Upper lobe of left lung (tissue), 6 donors: ENCODE measurements around the gene PA2G4. TPM values are rescaled to one million over a fixed set of nuclear protein-coding genes. Genes with fewer than 3 reads are reported as not detected.

Experiments
- ATAC-seq, 2 donors: fragments of 200-7000 bp; cut with Tn5 transposase; one replicate each; pipeline ENCODE4 v1.9.1; 2022; ENCODE audit warnings: mild to moderate bottlenecking in 2 of 2, moderate library complexity in 2 of 2; ENCODE audit not compliant: low FRiP score in 2 of 2
- DNase-seq, 2 donors: peaks; one replicate each; pipeline ENCODE4 v3.0.0-alpha.2; 2019 to 2020
- H3K27ac ChIP-seq, 4 donors: fragments of 200-600 bp; sonication (generic); one replicate each; pipeline ENCODE4 v1.5.1; 2016 to 2019
- H3K27me3 ChIP-seq, 4 donors: fragments of 200-600 bp; sonication (generic); one replicate each; pipeline ENCODE4 v1.5.1; 2017 to 2019
- H3K36me3 ChIP-seq, 4 donors: fragments of 200-600 bp; sonication (generic); one replicate each; pipeline ENCODE4 v1.5.1; 2016 to 2019
- H3K4me1 ChIP-seq, 4 donors: fragments of 200-600 bp; sonication (generic); one replicate each; pipeline ENCODE4 v1.5.1; 2018 to 2019
- H3K4me3 ChIP-seq, 4 donors: fragments of 200-600 bp; sonication (generic); one replicate each; pipeline ENCODE4 v1.5.1; 2017 to 2019; ENCODE audit warnings: mild to moderate bottlenecking in 2 of 4, moderate library complexity in 1 of 4
- H3K9me3 ChIP-seq, 4 donors: fragments of 200-600 bp; sonication (generic); one replicate each; pipeline ENCODE4 v1.5.1; 2018 to 2019
- CTCF ChIP-seq, 6 experiments: fragments of 450-650 bp in 4 of 6; fragments of 200-600 bp in 2 of 6; sonication (generic) in 2 of 6; IDR thresholded peaks; one replicate each; pipeline ENCODE4 v1.5.1; 2016 to 2019; ENCODE audit warnings: antibody characterized with exemption in 6 of 6
- EP300 ChIP-seq, 4 donors: sonication (generic); formaldehyde crosslinking; IDR thresholded peaks; one replicate each; pipeline ENCODE4 v1.5.1; 2017; ENCODE audit warnings: antibody characterized with exemption in 4 of 4, control low read depth in 2 of 4
- POLR2A ChIP-seq, 4 donors: fragments of 450-650 bp; IDR thresholded peaks; one replicate each; pipeline ENCODE4 v1.5.1; 2016 to 2017; ENCODE audit warnings: antibody characterized with exemption in 4 of 4, mild to moderate bottlenecking in 2 of 4
- POLR2AphosphoS5 ChIP-seq, 2 donors: sonication (generic); formaldehyde crosslinking; IDR thresholded peaks; one replicate each; pipeline ENCODE4 v1.5.1; 2017; ENCODE audit warnings: antibody characterized with exemption in 2 of 2
- WGBS, 2 donors: methylation state at CpG; one replicate each; pipeline ENCODE4 v1.1.5; 2017 to 2018; 5-methylcytosine and 5-hydroxymethylcytosine counted together
- total RNA-seq, 6 donors: library from RNA; depleted of rRNA in 4 of 6; stranded (reverse); fragments of >200 nt in 4 of 6; gene quantifications; one replicate each; pipeline versions ENCODE4 v1.1.0 to v1.2.1, GENCODE V29; 2016 to 2021
- donor health status: DM: no; HTN: no; CAD: no; lungs with moderate emphysema.
- donor health status: DM: no; HTN: yes; CAD: no; lungs with severe emphysema.

The PA2G4 gene
- total RNA-seq, 6 donors from 2014 or later, result 36.7 to 103 (median 70.7) TPM

- TF ChIP-seq POLR2A (IDR thresholded peaks at IDR 0.05), result peak in 3 of 4 donors; percentile 77 to 96 (median 90)
- peak in 5 of 6 experiments; percentile 29 to 77 (median 70) for TF ChIP-seq CTCF (IDR thresholded peaks at IDR 0.05)
- peak; percentile 96 for TF ChIP-seq POLR2AphosphoS5 (IDR thresholded peaks at IDR 0.05)
- TF ChIP-seq EP300 (IDR thresholded peaks at IDR 0.05), result peak in 2 of 4 donors; percentile 57 to 85
- Histone ChIP-seq H3K9me3 (no peaks in the 10 kb centered on the region), H3K36me3 (peaks cover 9 to 37% (median 17%) of the 10 kb centered on the region in 4 donors), H3K4me3 (peak within 1 kb of the TSS; percentile 68 to 86 (median 74)), H3K27me3 (no peaks in the 10 kb centered on the region), H3K4me1 (peaks cover 16 to 33% (median 29%) of the 10 kb centered on the region in 4 donors), H3K27ac (peak within 1 kb of the TSS; percentile 94 to 97 (median 96))
- WGBS, 2 donors, result 1% methylated on average over 19 to 51 of the region's 61 CpGs
- ATAC-seq (peak; percentile 93 to 97), DNase-seq (peak; percentile 95 to 100)
Observed at GRCh38 chr12:56117778-56118687, 13.7 kb downstream of the PA2G4 start, which contains the start of gene ZC3H10. Gene ZC3H10 (plus strand): TSS chr12:56118266. CDS start chr12:56120563, 2,297 bp downstream.

GRCh38 chr12:56118688-56119357 lies 14.5 kb downstream of the PA2G4 start:
- TF ChIP-seq CTCF (IDR thresholded peaks at IDR 0.05) (no peak), POLR2AphosphoS5 (IDR thresholded peaks at IDR 0.05) (no peak), EP300 (IDR thresholded peaks at IDR 0.05) (no peak), POLR2A (IDR thresholded peaks at IDR 0.05) (no peak)
- WGBS, 2 donors, result 7 to 10% methylated on average over 13 of the region's 13 CpGs

GRCh38 chr12:56119361-56119796 lies 15.0 kb downstream of the PA2G4 start:
- DNase-seq, result peak in 1 of 2 donors; percentile 84
- H3K4me3 ChIP-seq, result peak overlapping the region in 3 of 4 donors; percentile 68 to 86 (median 75)

More at GRCh38 chr12:56118688-56119357, 14.5 kb downstream of the PA2G4 start:
- peaks cover 9 to 29% (median 14%) of the 10 kb centered on the region in 4 donors for H3K36me3 ChIP-seq
- DNase-seq, result peak in 1 of 2 donors; percentile 35
- H3K27ac ChIP-seq, result peak overlapping the region; percentile 86 to 95 (median 92)
- H3K9me3 ChIP-seq, result no peaks in the 10 kb centered on the region
- H3K4me1 ChIP-seq, result peaks cover 16 to 33% (median 29%) of the 10 kb centered on the region in 4 donors
- H3K4me3 ChIP-seq, result peak overlapping the region; percentile 46 to 86 (median 72)
- peak in 1 of 2 donors; percentile 4 for ATAC-seq
- no peaks in the 10 kb centered on the region for H3K27me3 ChIP-seq

More at GRCh38 chr12:56119361-56119796, 15.0 kb downstream of the PA2G4 start:
- WGBS, 2 donors, result 0% methylated on average over 2 of the region's 2 CpGs
- Histone ChIP-seq H3K36me3 (peaks cover 9 to 27% (median 14%) of the 10 kb centered on the region in 4 donors), H3K27ac (peak overlapping the region; percentile 12 to 95 (median 88)), H3K27me3 (no peaks in the 10 kb centered on the region), H3K4me1 (peaks cover 16 to 35% (median 29%) of the 10 kb centered on the region in 4 donors), H3K9me3 (no peaks in the 10 kb centered on the region)
- no peak for TF ChIP-seq EP300 (IDR thresholded peaks at IDR 0.05)
- peak; percentile 70 to 88 (median 80) for TF ChIP-seq CTCF (IDR thresholded peaks at IDR 0.05)
- TF ChIP-seq POLR2AphosphoS5 (IDR thresholded peaks at IDR 0.05), result peak in 1 of 2 donors; percentile 38
- TF ChIP-seq POLR2A (IDR thresholded peaks at IDR 0.05), result no peak
- ATAC-seq, result peak; percentile 63 to 85
